ENCODE data around the gene LARP4.
A peak's percentile ranks its signal among the peaks of the same experiment; 100 is the strongest.
"Not testable (repeated sequence)": the region's sequence is repeated elsewhere in the genome, so short reads cannot be mapped to it uniquely, and the experiment has no call there.

The LARP4 gene

DNA sequence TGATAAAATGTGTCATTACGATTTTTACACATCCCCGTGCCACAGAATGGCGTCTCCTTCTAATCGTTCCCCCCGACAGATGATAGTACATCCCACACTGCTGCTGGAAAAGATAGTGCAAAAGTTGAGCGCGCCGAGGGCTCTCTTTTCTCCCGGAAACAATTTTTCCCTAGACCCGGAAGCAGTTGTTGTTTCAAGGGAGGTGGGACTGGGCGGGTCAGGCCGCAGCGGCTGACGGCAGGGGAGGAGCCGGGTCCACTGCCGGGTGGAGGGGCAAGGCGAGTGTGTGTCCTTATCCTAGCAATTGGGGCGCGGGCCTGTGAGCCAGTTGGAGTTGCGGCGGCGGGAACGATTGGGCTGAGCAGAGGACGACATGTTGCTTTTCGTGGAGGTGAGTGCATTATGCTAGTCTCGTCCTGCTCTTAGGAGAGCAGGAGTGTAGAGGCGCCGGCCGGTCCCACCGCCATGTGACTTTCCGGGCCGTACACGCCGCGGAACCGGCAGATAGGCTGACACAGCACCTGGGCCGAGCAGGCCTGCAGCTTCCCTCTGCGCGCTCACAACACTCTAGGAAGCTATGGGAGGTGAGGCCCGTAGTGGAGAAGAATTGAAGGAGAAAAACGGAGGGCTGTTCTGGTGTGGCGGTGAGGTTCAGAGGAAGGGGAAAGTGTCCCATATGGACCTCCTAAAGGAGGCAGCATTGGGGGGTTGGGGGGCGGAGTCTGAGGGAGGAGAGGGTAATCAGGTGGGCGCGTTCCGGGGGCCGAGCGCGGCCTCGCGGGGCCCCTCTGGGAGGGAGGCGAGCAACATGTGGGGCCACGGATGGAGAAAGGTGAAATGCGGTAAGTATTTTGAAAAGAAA, at the start of gene LARP4:
Gene LARP4 (plus strand): TSS at position 248 of the 862 bp plus-strand sequence. CDS start 126 bp downstream, at position 374.
- peak; percentile 96 for DNase-seq (ENCODE audit: low spot score)

DNA sequence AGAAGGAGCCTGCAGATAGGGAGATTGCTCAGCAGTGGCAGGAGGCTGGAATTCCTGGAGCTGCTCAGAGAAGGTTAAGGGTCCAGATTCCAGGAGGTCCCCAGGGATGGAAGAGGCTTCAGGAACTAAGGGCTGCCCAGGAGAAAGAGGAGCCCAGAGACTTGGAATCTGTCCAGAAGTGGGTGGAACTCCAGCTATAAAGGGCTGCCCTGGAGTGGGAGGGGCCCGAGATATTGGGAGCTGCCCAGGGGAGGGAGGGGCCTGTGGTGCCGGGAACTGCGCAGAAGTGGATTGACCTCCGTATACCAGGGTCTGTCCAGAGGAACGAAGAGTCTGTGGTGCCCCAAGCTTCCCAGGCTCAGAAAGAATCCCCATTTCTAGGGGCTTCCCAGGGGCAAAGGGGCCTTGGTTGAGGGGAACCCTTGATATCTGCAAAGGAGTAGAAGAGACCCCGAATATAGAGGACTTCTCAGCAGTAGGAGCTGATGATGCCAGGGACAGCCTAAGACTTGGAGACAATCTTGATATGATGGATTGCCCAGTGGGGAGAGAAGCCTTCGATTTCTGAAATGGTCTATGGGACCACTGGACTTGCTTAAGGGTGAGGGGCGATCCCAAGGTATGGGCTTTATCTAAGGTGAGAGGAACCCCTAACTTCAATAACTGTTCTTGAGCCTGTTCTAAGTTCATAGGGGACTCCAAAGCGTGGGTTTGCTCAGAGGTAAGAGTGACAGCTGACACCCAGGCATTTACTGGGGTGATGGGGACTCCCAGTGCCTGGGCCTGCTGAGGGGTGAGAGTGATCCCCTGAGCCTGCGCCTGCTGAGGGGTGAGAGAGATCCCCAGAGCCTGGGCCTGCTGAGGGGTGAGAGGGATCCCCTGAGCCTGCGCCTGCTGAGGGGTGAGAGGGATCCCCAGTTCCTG, 49.3 kb upstream of the LARP4 start:
- DNase-seq (ENCODE audit: low spot score) = no peak

DNA sequence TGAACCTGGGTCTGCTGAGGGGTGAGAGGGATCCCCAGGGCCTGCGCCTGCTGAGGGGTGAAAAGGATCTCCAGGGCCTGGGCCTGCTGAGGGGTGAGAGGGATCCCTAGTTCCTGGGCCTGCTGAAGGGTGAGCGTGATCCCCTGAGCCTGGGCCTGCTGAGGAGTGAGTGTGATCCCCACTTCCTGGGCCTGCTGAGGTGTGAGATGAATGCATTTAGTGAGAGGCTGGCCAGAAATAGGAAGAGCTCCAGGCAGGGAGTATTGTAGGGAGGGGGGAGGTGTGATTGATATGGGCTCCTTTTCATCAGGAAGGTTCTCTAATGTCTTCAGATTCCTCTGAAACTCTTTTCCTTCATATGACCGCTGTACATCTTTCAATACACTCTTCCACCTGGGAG, 47.3 kb upstream of the LARP4 start:
- no peak for DNase-seq (ENCODE audit: low spot score)

DNA sequence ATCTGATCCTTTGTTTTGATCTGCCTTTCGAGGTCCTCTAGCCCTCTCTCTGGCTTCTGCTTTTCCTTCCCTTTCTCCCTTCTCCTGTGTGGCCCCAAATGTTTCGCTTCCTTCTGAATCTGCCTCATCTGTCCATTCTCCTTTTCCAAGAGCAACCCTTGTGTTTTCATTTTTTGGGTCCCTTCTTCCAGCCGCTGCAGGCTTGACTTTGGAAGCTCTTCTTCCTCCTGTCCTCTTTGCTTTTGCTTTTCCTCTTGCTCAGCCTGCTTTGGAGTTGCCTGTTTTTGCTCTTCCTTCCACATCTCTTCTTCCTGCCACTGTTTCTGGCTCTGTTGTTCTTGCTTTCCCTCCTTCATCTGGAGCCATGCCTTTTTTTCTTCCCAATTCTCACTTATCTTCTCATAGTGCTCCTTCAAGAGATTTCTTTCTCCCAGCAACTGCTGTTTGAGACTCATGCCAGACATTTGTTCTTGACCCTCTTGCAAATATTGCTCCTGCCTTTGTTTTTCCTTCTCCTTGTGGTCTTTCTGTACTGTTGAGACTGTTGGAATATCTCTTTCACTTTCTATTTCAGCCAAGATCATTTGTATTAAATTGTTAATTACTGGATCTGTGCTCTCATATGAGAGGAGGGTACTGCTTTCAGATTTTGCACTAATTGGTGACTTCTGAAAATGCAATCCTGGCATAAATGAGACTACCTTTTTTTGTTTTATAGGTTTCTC, 46.7 kb upstream of the LARP4 start:
- DNase-seq (ENCODE audit: low spot score) = no peak

DNA sequence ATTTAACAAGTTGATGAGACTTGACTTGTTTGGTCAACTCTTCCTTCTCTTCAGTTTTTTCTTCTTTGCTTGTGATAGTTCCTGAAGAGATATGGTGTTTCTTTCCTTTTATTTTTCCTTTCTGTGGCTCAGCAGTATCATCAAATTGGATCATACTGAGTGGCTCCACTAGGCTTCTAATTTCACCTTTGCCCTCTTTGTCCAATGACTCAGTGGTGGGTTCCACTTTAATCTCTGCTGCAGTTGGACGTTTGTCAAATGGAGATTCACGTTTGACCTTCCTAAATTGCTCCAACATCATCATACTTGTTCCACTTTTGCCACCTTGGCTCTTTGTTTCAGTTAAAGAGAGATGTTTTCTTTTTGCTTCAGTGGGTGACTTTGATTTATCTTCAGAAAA, 45.8 kb upstream of the LARP4 start:
- no peak for DNase-seq (ENCODE audit: low spot score)

DNA sequence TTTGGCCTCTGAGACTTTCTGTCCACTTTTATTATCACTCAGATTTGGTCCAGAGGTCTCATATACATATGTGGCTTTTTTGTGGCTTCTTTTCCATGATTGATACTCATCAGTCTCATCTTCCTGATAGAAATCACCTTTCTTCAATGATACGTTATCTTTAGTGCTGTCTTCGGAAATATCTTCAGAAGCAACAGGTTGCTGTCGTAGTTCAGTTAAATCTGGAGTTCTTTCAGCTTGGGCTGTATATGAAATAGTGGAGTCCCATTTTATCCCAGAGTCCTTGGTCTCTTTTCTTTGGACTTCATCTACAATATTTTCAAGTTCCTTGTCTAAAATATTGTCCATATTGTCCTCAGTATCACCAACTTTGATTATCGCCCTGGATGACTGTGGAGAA, 45.3 kb upstream of the LARP4 start:
- DNase-seq (ENCODE audit: low spot score) = no peak

DNA sequence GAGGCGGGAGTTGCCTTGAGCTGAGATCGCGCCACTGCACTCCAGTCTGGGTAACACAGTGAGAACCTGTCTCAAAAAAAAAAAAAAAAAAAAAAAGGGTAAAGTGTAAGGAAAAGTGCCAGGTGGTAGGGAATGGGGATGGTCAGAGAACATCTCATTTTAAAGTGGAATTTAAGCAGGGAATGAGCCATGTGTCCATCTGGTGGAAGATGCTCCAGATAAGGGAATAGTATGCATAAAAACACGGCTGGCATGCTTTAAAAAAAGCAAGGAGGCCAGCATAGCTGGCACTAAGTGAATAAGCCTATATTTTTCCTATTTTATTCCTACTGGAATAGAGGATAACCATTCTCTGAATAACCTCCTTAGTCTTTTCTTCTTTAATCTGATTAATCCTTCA, 38.0 kb upstream of the LARP4 start:
- DNase-seq (ENCODE audit: low spot score) = no peak

DNA sequence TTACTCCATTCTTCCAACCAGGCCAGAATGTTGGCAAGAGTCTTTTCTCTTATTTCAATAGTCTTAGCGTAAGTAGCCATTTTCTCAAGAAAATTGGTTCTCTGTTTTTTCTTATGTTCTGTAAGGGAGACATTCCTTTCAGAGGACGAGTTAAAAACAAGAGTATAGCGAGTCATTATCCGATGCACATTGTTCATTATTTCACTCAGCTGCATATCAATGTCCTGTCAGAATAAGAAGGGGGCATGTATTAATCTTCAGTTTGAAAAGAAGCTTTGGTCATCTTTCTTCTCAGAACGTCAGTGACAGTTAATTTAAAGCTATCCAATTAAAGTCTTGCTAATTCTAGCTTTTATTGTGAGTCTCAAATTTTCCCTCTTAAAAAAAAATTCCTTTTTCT, 37.5 kb upstream of the LARP4 start:
- DNase-seq (ENCODE audit: low spot score) = no peak

DNA sequence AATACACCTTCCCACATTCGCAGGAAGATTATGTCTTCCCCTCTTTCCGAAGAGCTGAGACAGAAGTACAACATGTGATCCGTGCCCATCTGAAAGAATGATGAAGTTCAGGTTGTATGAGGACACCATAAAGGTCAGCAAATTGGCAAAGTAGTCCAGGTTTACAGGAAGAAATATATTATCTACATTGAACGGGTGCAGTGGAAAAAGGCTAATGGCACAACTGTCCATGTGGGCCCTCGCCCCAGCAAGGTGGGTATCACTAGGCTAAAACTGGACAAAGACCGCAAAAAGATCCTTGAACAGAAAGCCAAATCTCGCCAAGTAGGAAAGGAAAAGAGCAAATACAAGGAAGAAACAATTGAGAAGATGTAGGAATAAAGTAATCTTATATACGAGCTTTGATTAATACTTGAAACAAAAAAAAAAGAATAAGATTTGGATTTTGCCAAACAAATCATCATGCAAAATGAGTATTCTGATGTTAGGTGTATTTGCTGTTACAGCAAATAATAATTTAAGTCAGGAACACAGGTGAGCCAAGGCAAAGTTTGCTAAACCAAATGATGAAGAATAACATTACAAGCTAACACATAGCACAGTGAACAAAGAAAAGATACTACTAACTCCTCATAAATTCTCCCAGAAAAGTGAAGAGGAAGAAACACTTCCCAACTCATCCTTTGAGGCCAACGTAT, 34.8 kb upstream of the LARP4 start:
- DNase-seq (ENCODE audit: low spot score) = no peak

DNA sequence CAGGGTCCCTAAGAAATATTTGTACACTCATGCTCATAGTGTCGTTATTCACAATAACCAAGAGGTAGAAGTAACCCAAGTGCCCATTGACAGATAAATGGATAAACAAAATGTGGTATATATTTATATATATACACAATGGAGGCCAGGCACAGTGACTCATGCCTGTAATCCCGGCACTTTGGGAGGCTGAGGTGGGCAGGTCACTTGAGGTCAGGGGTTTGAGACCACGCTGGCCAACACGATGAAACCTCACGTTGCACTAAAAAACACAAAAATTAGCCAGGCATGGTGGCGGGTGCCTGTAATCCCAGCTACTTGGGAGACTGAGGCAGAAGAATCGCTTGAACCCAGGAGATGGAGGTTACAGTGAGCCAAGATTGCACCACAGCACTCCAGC, 30.0 kb upstream of the LARP4 start:
- not testable (repeated sequence) for DNase-seq (ENCODE audit: low spot score)

DNA sequence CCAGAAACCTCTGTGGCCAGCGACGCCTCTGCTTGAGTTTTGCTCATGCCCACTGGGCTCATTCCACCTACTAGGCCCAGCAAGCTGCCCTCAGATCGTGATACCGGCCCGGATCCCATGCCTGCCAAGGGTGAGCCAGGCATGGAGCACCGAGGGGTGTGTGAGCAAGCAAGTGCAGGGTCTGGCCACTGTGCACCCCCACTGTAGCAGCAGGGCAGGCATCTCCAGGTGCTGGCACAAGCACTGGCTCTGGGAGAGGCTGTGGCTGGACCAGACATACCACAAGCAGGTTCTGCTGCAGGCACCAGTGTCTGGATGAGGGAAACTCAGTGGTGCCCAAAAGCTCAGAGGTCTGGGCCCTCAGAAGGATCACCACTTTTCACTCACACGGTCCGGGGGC, 24.9 kb upstream of the LARP4 start:
- DNase-seq (ENCODE audit: low spot score) = no peak

DNA sequence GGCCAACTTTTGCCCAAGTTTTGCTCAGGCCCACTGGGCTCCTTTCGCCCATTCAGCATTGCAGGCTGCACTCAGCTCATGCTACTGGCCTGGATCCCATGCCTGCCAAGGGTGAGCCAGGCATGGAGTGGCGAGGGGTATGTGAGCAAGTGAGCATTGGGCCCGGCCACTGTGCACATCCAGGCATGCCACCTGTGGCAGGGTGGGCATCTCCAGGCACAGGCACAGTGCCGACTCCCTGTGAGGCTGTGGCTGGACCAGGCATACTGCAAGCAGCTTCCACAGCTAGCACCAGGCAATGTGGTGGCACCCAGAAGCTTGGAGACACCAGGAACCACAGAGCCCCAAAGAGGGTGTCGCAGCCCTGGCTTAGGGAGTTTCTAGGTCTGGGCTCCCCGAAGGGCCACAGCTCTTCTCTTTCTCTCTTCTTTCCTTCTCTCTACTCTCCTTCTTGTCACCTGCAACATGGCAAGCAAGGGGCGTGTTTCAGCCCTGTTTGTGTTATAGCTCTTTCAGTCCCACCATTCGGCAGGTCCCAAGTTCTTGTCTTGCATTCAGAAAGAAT, 19.8 kb upstream of the LARP4 start:
- DNase-seq (ENCODE audit: low spot score) = no peak

DNA sequence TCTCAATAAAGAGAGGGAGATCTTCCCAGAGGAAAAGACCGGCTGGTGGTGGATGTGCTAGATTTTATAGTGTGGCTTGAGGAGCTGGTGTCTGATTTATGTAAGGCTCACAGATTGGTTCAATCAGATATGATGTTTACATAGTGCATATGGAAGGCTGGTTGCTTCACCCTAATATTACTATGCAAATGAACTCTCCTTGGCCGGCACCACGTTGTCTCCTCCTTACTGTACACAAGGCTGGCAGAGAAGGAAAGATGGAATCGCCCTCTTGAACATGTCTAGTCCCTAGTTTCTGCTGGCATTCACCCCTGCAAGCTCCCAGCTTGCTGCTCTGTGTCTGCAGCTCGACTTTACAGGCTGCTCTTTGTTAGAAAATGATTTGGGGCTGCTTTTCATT, 13.2 kb upstream of the LARP4 start:
- DNase-seq (ENCODE audit: low spot score) = no peak

DNA sequence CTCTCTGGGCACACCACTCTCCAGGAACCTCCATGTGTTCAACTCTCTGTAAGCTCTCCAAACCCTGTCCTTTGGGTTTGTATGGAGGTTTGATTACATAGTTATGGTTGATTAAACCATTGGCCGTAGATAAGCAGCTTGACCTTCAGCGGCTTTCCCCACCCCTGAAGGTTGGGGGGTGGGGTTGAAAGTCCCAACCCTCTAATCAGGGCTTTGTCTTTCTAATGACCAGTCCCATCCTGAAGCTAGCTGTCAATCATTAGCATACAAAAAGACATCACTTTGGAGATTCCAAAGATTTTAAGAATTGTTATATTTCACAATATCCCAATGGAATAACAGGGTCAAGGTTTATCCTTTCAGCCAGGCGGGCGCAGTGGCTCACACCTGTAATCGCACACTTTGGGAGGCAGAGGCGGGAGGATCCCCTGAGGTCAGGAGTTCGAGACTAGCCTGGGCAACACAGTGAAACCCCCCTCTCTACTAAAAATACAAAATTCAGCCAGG, 12.7 kb upstream of the LARP4 start:
- no peak for DNase-seq (ENCODE audit: low spot score)

DNA sequence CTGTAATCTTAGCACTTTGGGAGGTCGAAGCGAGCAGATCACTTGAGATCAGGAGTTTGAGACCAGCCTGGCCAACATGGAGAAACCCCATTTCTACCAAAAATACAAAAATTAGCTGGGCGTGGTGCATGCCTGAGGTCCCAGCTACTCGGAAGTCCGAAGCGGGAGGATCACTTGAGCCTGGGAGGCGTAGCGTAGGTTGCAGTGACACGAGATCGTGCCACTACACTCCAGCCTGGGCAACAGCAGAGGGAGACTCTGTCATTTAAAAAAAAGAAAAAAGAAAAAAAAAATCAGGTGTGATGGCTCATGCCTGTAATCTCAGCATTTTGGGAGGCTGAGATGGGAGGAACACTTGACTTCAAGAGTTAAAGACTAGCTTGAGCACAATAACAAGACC, 11.9 kb upstream of the LARP4 start:
- not testable (repeated sequence) for DNase-seq (ENCODE audit: low spot score)

DNA sequence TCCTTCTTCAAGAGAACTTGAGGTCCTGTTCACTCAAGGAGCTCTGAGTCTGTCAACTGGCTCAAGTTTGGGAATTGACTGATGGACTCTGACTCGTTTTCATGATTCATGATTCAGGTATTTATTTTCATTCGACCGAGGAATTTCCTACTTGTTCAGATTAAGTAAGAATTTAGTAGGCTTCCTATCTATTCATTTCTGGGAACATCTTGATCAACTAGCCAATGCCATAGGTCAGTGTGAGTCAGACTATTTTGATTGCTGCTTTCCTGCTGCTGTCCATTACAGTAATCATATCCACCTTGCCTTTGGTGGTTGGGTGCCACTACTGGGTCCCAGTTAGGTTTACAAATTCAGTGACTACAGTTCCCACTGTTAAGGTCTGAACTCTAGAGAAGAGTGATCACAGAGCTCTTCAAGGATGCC, 10.4 kb upstream of the LARP4 start:
- no peak for DNase-seq (ENCODE audit: low spot score)

DNA sequence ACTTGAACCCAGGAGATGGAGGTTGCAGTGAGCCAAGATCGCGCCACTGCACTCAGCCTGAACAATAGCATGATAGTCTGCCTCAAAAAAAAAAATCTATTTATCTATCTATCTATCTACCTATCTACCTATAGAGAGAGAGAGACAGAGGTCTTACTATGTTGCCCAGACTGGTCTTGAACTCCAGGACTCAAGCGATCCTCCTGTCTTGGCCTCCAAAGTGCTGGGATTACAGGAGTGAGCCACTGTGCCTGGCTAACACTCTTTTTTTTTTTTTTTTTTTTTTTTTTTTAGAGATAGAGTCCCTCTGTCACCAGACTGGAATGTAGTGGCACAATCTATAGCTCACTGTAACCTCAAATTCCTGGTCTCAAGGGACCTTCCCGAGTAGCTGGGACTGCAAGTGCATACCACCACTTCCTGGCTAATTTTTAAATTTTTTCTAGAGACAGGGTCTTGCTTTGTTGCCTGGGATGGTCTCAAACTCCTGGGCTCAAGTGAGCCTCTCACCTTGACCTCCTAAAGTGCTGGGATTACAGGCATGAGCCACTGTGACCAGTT, 6.1 kb upstream of the LARP4 start:
- no peak for DNase-seq (ENCODE audit: low spot score)

DNA sequence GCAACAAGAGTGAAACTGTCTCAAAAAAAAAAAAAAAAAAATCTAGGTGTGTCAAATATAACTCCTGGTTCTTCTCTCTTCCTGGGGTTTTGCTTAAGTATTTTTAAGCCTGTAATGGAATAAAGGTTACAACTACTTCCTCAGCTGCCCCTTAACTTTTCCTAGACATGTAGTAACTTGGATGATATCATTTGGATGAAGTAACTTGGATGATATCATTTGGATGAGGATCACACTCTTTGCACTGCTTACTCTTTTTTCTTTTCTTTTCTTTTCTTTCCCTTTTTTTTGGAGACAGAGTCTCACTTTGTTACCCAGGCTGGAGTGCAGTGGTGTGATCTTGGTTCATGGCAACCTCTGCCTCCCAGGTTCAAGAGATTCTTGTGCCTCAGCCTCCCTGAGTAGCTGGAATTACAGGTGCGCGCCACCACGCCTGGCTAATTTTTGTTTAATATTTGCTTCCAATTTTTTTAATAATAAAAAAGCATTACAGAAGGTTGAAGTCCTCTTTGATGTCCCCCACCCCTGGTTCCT, 3.5 kb upstream of the LARP4 start:
- no peak for DNase-seq (ENCODE audit: low spot score)

DNA sequence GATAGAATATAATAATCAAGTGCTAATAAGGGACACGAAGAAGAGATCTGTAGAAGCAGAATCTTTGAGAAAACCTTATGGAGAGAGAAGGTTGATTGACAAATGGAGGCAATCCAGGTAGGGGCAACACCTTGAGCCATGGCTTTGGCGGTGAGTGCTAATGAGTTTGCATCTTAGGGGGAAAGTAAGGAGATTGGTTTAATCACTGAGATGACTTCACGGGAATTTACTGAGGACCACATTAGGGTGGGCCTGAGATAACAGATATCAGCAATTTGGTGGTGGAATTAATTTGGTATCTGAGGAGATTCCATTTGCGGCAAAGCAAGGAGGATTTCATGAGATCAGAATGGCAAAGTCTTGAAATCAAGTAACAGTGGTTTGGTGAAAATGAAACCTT, 1.8 kb upstream of the LARP4 start:
- DNase-seq (ENCODE audit: low spot score) = no peak

DNA sequence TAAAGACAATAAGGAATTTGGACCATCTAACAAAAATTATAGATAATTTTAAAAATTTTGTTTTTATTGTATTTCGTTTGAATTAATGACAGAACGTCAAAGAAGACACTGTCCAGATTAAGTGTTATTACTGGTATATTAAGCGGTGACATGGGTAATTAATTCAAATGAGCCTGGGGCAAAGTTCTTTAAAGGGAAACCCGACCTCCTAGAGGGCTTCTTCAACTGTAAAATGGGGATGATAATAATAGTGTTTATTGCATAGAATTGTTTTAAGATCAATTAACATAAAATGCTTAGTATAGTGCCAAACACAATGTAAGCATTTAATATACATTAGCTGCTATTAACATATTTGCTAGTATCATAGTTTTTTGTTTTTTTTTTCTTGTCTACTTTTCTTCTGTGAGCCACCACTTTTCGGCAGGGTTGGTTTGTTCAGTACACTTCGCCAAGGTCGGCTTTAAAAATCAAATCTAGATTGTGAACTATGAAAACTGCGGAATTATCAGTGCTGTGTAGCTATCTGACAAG, 514 bp upstream of the LARP4 start:
- no peak for DNase-seq (ENCODE audit: low spot score)
